Stimulated activated naive CD8-positive, alpha-beta T cell treated with anti-CD3 and anti-CD28 coated beads, Interleukin-15, amount 100 ng/mL, for 72 hours (primary cell): Measurements from ENCODE around the gene CALY.
"Not testable (repeated sequence)": the region's sequence is repeated elsewhere in the genome, so short reads cannot be mapped to it uniquely, and the experiment has no call there.

Experiments
- ATAC-seq: fragments of 150-1000 bp; cut with Tn5 transposase; 2 replicates; pipeline ENCODE4 v1.10.0; 2021; ENCODE audit warnings: mild to moderate bottlenecking, moderate library complexity
- DNase-seq, 2 donors: peaks; one replicate each; pipeline ENCODE4 v3.0.0; 2021 to 2022
- H3K27ac Mint-ChIP-seq, 2 donors: one replicate each; pipeline ENCODE4 v1.8.0; 2022; ENCODE audit warnings: mild to moderate bottlenecking in 2 of 2, mixed read lengths in 2 of 2, moderate library complexity in 2 of 2
- H3K27me3 Mint-ChIP-seq: one replicate; pipeline ENCODE4 v1.8.0; 2022; ENCODE audit warnings: mixed read lengths
- H3K4me1 Mint-ChIP-seq: one replicate; pipeline ENCODE4 v1.8.0; 2022; ENCODE audit warnings: mild to moderate bottlenecking, mixed read lengths
- H3K4me3 Mint-ChIP-seq, 2 donors: one replicate each; pipeline ENCODE4 v1.8.0; 2022; ENCODE audit warnings: mild to moderate bottlenecking in 2 of 2, mixed read lengths in 2 of 2, moderate library complexity in 1 of 2
- H3K9me3 Mint-ChIP-seq, 2 donors: one replicate each; pipeline ENCODE4 v1.8.0; 2022; ENCODE audit warnings: mixed read lengths in 2 of 2

CALY gene

DNA sequence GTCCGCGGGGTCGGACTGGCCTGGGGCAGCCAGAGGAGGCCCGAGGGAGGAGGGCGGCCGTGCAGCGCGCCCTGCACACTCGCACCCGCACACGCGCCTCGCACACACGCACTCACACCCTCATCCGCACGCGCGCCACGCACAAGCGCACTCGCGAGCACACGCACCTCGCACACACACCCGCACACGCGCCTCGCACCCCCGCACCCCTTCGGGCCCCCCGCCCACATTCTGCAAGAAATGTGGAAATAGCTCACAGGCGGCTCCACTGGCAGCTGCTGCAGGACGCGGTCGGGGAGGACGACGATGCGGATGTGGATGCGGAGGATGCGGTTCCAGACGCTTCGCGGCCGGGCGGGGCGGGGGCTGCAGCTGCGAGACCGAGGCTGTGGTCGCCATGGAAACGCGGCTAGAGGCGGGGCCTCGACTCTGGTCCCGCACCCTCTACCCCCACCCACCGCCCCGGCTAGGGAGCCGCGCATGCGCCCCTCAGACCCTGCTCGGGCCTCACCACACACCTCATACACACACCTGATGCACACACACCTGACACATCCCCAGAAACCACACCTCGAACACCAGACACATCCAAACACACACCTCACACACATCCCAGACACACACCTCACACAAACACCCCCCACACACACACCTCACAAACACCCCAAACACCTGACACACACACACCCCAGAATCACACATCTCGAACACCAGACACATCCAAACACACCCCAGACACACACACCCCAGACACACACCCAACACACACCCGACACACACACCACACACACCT, at the start of gene CALY:
Gene CALY (minus strand): TSS at position 320 of the 793 bp plus-strand sequence. CDS start 7,907 bp downstream, outside the sequence.
- no peaks in the 10 kb centered on the region for H3K9me3 Mint-ChIP-seq
- ATAC-seq (peak; percentile 66), DNase-seq (peak; percentile 64 to 77)
- H3K4me1 Mint-ChIP-seq: peaks cover 7% of the 10 kb centered on the region
- peak within 1 kb of the TSS; percentile 41 to 85 for H3K4me3 Mint-ChIP-seq
- no peak within 1 kb of the TSS for H3K27ac Mint-ChIP-seq
- H3K27me3 Mint-ChIP-seq: peaks cover 35% of the 10 kb centered on the region

GRCh38 chr10:133385214-133385613, 48.5 kb upstream of the CALY start:
- DNase-seq: no peak
- no peaks in the 10 kb centered on the region for H3K27me3 Mint-ChIP-seq

GRCh38 chr10:133384071-133384470, 47.4 kb upstream of the CALY start:
- Mint-ChIP-seq H3K9me3 (no peaks in the 10 kb centered on the region), H3K27me3 (no peaks in the 10 kb centered on the region), H3K4me1 (peaks cover 31% of the 10 kb centered on the region), H3K4me3 (no peak overlapping the region), H3K27ac (no peak overlapping the region)
- ATAC-seq (no peak), DNase-seq (no peak)

More at GRCh38 chr10:133385214-133385613, 48.5 kb upstream of the CALY start:
- Mint-ChIP-seq H3K4me1 (peaks cover 31% of the 10 kb centered on the region), H3K27ac (no peak overlapping the region), H3K9me3 (no peaks in the 10 kb centered on the region), H3K4me3 (no peak overlapping the region)
- no peak for ATAC-seq

GRCh38 chr10:133383551-133383950, 46.9 kb upstream of the CALY start:
- no peak overlapping the region for H3K27ac Mint-ChIP-seq
- no peaks in the 10 kb centered on the region for H3K27me3 Mint-ChIP-seq
- no peaks in the 10 kb centered on the region for H3K9me3 Mint-ChIP-seq
- DNase-seq (no peak), ATAC-seq (no peak)
- H3K4me1 Mint-ChIP-seq: peaks cover 25% of the 10 kb centered on the region
- no peak overlapping the region for H3K4me3 Mint-ChIP-seq

DNA sequence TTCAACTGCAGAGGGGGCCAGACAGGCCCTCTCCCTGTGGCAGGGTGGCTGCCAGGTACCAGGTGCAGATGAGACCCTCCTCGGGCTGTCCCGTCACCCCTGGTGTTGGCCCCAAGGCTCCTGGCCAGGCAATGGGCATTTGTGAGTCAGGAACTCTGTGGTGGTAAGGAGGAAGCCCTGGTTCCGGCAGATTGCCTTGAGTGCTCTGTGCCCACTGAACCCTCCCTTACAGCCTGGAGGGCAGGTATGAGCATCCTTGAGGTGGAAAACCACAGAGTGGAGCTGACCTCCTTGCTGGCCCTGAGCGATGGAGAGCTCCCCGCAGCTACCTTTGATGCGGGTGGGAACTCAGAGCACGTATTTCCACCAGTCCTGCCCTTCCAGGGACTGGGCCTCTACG, 44.3 kb upstream of the CALY start:
- no peak overlapping the region for H3K4me3 Mint-ChIP-seq
- H3K27ac Mint-ChIP-seq: no peak overlapping the region
- H3K27me3 Mint-ChIP-seq: peaks cover 12% of the 10 kb centered on the region
- ATAC-seq (no peak), DNase-seq (no peak)
- H3K4me1 Mint-ChIP-seq: peaks cover 17% of the 10 kb centered on the region
- no peaks in the 10 kb centered on the region for H3K9me3 Mint-ChIP-seq

GRCh38 chr10:133379801-133380666, 43.3 kb upstream of the CALY start:
- Mint-ChIP-seq H3K4me3 (peak overlapping the region; percentile 76 to 82), H3K27ac (no peak overlapping the region), H3K9me3 (no peaks in the 10 kb centered on the region), H3K27me3 (peaks cover 21% of the 10 kb centered on the region), H3K4me1 (peaks cover 17% of the 10 kb centered on the region)
- ATAC-seq: no peak
- no peak for DNase-seq

DNA sequence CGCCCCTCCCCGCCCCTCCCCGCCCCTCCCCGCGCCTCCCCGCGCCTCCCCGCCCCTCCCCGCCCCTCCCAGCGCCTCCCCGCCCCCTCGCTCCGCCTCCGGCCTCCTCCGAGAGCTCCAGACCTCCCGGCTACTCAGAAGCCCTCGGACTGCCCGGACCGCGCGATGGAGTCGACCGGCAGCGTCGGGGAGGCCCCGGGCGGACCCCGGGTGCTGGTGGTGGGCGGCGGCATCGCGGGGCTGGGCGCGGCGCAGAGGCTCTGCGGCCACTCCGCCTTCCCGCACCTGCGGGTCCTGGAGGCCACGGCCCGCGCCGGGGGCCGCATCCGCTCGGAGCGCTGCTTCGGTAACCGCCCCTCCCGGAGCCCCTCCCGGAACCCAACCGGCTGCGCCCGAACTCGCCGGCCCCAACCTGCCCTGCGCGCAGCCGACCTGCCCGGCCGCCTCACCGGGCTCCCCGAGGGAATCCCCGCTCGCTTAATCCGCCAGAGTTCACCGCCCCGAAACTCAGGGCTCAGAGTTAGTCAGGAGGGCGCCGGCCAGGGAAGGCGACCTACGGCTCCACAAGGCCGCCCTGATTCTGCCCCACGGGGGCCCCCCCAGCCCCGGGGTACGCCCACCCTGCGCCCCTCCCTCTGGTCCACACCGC, 42.6 kb upstream of the CALY start, which contains the start of gene PAOX:
Gene PAOX (plus strand): TSS at position 111 of the 649 bp plus-strand sequence. CDS start 55 bp downstream, at position 166.
- peaks cover 17% of the 10 kb centered on the region for H3K4me1 Mint-ChIP-seq
- H3K27ac Mint-ChIP-seq: peak within 1 kb of the TSS in 1 of 2 donors; percentile 6
- no peaks in the 10 kb centered on the region for H3K9me3 Mint-ChIP-seq
- peak within 1 kb of the TSS; percentile 80 to 83 for H3K4me3 Mint-ChIP-seq
- ATAC-seq (peak; percentile 82), DNase-seq (peak; percentile 76)
- H3K27me3 Mint-ChIP-seq: peaks cover 27% of the 10 kb centered on the region

GRCh38 chr10:133378251-133379096, 41.8 kb upstream of the CALY start:
- H3K4me1 Mint-ChIP-seq: peaks cover 24% of the 10 kb centered on the region
- peak overlapping the region in 1 of 2 donors; percentile 6 for H3K27ac Mint-ChIP-seq

DNA sequence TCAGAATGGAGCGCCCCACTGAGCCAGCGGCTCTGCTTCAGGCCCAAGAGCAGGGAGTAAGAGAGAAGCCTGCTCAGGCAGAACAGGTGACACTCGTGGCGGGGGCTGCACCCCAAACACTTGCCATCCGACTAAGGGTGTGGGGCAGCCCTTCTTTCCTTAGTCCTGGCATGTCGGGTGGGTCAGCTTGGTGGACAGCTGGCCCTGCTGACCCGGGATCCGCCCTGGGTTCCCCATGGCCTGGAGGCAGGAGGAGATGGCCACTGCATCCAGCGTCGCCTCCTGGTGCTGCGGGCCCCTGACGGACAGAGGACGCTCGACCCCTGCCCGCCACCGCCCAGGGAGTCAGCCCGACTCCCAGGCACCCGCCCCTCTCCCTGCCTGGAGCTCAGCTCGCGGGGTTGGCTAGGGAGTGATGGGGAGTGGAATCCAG, 41.1 kb upstream of the CALY start:
- H3K27ac Mint-ChIP-seq: no peak overlapping the region
- no peaks in the 10 kb centered on the region for H3K9me3 Mint-ChIP-seq
- ATAC-seq: no peak
- DNase-seq: no peak
- H3K4me1 Mint-ChIP-seq: peaks cover 24% of the 10 kb centered on the region
- H3K4me3 Mint-ChIP-seq: peak overlapping the region; percentile 80 to 83
- H3K27me3 Mint-ChIP-seq: peaks cover 27% of the 10 kb centered on the region

More at GRCh38 chr10:133378251-133379096, 41.8 kb upstream of the CALY start:
- H3K4me3 Mint-ChIP-seq: peak overlapping the region; percentile 80 to 83
- DNase-seq (peak; percentile 60 to 71), ATAC-seq (peak; percentile 62)
- peaks cover 27% of the 10 kb centered on the region for H3K27me3 Mint-ChIP-seq
- H3K9me3 Mint-ChIP-seq: no peaks in the 10 kb centered on the region

GRCh38 chr10:133377025-133377817, 40.5 kb upstream of the CALY start:
- peaks cover 24% of the 10 kb centered on the region for H3K4me1 Mint-ChIP-seq
- no peaks in the 10 kb centered on the region for H3K9me3 Mint-ChIP-seq
- no peak overlapping the region for H3K27ac Mint-ChIP-seq
- H3K4me3 Mint-ChIP-seq: peak overlapping the region; percentile 45 to 83
- ATAC-seq: no peak
- peaks cover 27% of the 10 kb centered on the region for H3K27me3 Mint-ChIP-seq
- no peak for DNase-seq

DNA sequence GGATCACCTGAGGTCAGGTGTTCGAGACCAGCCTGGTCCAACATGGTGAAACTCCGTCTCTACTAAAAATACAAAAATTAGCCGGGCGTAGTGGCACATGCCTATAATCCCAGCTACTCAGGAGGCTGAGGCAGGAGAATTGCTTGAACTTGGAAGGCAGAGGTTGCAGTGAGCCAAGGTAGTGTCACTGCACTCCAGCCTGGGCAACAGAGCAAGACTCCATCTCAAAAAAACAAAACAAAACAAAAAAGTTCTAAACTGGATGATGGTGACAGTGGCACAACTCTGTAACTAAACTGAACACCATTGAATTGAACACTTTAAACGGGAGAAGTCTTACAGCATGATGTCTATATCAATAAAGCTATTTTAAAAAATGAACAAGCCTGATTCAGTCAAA, 39.5 kb upstream of the CALY start:
- not testable (repeated sequence) for DNase-seq, ATAC-seq, H3K4me3 Mint-ChIP-seq, H3K9me3 Mint-ChIP-seq, H3K27ac Mint-ChIP-seq
- Mint-ChIP-seq H3K27me3 (peaks cover 27% of the 10 kb centered on the region), H3K4me1 (peaks cover 30% of the 10 kb centered on the region)

DNA sequence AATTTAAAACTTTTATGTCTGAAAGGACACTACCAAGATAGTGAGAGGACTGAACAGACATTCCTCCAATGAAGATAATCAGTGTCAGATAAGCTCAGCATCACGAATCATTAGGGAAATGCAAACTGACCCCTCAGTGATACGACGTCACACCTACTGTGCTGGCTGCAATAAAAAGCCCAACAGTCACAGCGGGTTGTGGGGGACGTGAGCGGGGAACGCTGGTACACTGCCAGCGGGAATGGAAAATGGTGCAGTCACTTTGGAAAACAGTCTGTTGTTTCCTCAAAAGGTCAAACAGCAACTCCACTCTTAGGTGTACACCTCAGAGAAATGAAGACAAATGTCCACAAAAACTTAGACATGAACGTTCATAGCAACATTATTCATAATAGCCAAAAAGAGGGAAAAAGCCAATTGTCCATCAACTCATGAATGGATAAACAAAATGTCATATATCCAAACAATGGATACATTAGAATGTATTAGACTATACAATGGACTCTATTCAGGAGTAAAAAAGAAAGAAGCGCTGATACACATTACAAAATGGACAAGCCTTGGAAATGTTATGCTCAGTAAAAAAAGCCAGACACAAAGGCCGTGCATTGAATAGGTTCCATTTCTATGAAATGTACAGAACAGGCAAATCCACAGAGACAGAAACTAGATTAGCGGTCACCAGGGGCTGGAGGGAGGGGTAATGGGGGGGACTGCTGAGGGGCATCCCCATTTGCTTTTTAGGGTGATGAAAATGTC, 38.8 kb upstream of the CALY start:
- H3K4me3 Mint-ChIP-seq: no peak overlapping the region

More for the DNA sequence above, 38.8 kb upstream of the CALY start:
- DNase-seq: no peak
- Mint-ChIP-seq H3K27ac (no peak overlapping the region), H3K27me3 (peaks cover 27% of the 10 kb centered on the region), H3K9me3 (no peaks in the 10 kb centered on the region), H3K4me1 (peaks cover 28% of the 10 kb centered on the region)
- ATAC-seq: no peak
